ENCODE results near the gene ELL2. TPM values are rescaled to one million over a fixed set of nuclear protein-coding genes. Genes with fewer than 3 reads are reported as not detected.
A peak's percentile ranks its signal among the peaks of the same experiment; 100 is the strongest.

ELL2 gene
- total and polyA plus RNA-seq, 2 experiments from 2014 or later: 18.7 to 41.8 TPM

GRCh38 chr5:95901676-95902627, 59.7 kb downstream of the ELL2 start:
- H3K36me3 ChIP-seq: peaks cover 7% of the 10 kb centered on the region
- no peak overlapping the region for H3K4me3 ChIP-seq
- H3K4me1 ChIP-seq (ENCODE audit: low read depth): no peaks in the 10 kb centered on the region
- H3K27me3 ChIP-seq: no peaks in the 10 kb centered on the region
- peak in 1 of 2 donors; percentile 53 for DNase-seq (ENCODE audit: low read depth in 1 of 2, low spot score in 1 of 2)
- TF ChIP-seq CTCF (IDR thresholded peaks at IDR 0.05; ENCODE audit: low read depth, low read length): no peak
- no peaks in the 10 kb centered on the region for H3K9me3 ChIP-seq (ENCODE audit: low read depth)
- no peak overlapping the region for H3K27ac ChIP-seq

DNA sequence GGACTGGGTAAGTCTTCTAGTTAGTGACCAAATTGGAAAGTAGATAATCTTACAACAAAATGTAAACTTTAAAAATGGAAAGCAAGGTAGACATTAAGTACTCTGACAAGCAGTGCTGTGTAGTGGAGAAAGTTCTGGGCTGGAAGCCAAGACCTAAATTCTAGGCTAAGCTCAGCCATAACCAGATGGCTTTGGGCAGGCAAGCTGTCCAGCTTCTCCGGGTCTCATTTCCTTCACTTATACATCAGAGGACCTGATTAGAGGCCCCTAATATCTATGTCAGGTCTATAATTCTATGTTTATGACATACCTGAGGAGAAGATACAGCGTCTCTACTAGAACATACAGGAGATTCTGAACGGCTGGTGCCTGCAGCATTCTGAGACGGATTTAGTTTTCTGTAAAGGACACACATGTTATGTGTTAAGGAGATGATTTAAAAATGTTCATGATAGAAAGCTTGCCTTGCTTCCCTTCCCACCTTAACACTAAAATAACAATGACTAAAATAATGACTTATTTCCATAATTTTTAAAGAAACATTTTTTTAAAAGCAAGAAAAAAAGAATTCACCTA, 61.2 kb downstream of the ELL2 start:
- DNase-seq (ENCODE audit: low read depth in 1 of 2, low spot score in 1 of 2): peak; percentile 47 to 78
- Histone ChIP-seq H3K9me3 (ENCODE audit: low read depth) (no peaks in the 10 kb centered on the region), H3K36me3 (peaks cover 7% of the 10 kb centered on the region), H3K4me3 (no peak overlapping the region), H3K27ac (peak overlapping the region; percentile 34), H3K27me3 (no peaks in the 10 kb centered on the region), H3K4me1 (ENCODE audit: low read depth) (peaks cover 6% of the 10 kb centered on the region)
- TF ChIP-seq CTCF (IDR thresholded peaks at IDR 0.05; ENCODE audit: low read depth, low read length): no peak

DNA sequence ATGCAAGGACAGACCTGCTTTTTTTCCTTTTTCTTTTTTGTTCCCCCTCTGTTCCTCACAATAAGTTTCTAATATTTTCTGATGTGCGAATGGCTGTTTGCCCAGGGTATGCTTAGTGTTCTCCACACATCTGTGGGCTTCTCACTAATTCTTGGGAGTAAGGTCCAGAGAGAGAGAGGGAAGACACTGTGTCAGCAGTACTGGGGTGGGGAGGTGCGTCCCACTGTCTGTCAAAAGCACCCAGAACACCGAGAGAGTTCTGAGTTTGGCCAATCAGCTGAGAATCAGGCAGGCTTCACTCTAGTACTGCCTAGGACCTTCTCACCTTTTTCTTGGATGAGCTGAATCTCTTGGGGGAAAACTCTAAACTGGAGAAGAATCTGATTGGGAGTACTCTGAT, 61.8 kb downstream of the ELL2 start:
- no peak overlapping the region for H3K27ac ChIP-seq
- H3K9me3 ChIP-seq (ENCODE audit: low read depth): no peaks in the 10 kb centered on the region
- peaks cover 7% of the 10 kb centered on the region for H3K4me1 ChIP-seq (ENCODE audit: low read depth)
- DNase-seq (ENCODE audit: low read depth in 1 of 2, low spot score in 1 of 2): no peak
- H3K4me3 ChIP-seq: no peak overlapping the region
- H3K27me3 ChIP-seq: no peaks in the 10 kb centered on the region
- H3K36me3 ChIP-seq: peaks cover 12% of the 10 kb centered on the region
- TF ChIP-seq CTCF (IDR thresholded peaks at IDR 0.05; ENCODE audit: low read depth, low read length): no peak

GRCh38 chr5:95899006-95899405, 62.6 kb downstream of the ELL2 start:
- Histone ChIP-seq H3K27ac (no peak overlapping the region), H3K36me3 (peaks cover 16% of the 10 kb centered on the region), H3K4me3 (no peak overlapping the region), H3K4me1 (ENCODE audit: low read depth) (peaks cover 7% of the 10 kb centered on the region), H3K9me3 (ENCODE audit: low read depth) (no peaks in the 10 kb centered on the region), H3K27me3 (no peaks in the 10 kb centered on the region)
- DNase-seq (ENCODE audit: low read depth in 1 of 2, low spot score in 1 of 2): no peak
- TF ChIP-seq CTCF (IDR thresholded peaks at IDR 0.05; ENCODE audit: low read depth, low read length): no peak

DNA sequence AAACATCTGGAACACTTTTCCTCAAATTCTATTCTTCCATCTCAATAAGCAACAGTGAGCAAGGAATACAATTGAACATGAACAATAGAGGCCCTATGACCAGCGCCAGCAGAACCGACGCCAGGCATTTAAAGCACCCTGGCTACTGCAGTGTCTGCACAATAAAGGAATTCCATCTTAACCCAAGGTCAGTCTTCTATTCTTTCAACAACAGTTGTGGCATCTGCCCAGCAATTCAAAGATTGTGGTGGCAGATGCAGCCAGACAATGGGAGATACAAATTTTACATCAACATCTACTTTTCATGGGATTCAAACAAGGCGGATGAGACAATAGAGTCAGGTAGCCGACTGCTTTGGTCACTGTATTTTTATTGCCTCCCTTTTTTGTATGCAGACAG, 65.9 kb downstream of the ELL2 start:
- DNase-seq (ENCODE audit: low read depth in 1 of 2, low spot score in 1 of 2): no peak
- H3K4me1 ChIP-seq (ENCODE audit: low read depth): peaks cover 9% of the 10 kb centered on the region
- TF ChIP-seq CTCF (IDR thresholded peaks at IDR 0.05; ENCODE audit: low read depth, low read length): no peak
- no peak overlapping the region for H3K4me3 ChIP-seq
- H3K9me3 ChIP-seq (ENCODE audit: low read depth): no peaks in the 10 kb centered on the region
- H3K36me3 ChIP-seq: peaks cover 29% of the 10 kb centered on the region
- no peaks in the 10 kb centered on the region for H3K27me3 ChIP-seq
- H3K27ac ChIP-seq: no peak overlapping the region
